KMS-11 (cell line): ENCODE results near the gene TSGA10IP.

Experiments used
- H2AFZ ChIP-seq: fragments of 200-600 bp; sonication (generic); 2 replicates; pipeline ENCODE4 v1.6.1; 2016; ENCODE audit warnings: antibody characterized with exemption, mixed run types, low read depth
- H3K27ac ChIP-seq: fragments of 200-600 bp; sonication (generic); 2 replicates; pipeline ENCODE4 v1.6.1; 2016; ENCODE audit warnings: mild to moderate bottlenecking, mixed run types
- H3K27me3 ChIP-seq: fragments of 200-600 bp; sonication (generic); 2 replicates; pipeline ENCODE4 v1.6.1; 2017; ENCODE audit warnings: mild to moderate bottlenecking, low read depth, mixed run types, moderate library complexity; ENCODE audit not compliant: insufficient read depth
- H3K36me3 ChIP-seq: fragments of 200-600 bp; sonication (generic); 2 replicates; pipeline ENCODE4 v1.6.1; 2017; ENCODE audit warnings: mild to moderate bottlenecking, mixed run types; ENCODE audit not compliant: insufficient read depth
- H3K4me1 ChIP-seq: fragments of 200-600 bp; sonication (generic); 2 replicates; pipeline ENCODE4 v1.6.1; 2016; ENCODE audit warnings: mild to moderate bottlenecking, low read depth, mixed run types; ENCODE audit not compliant: poor library complexity, severe bottlenecking
- H3K4me2 ChIP-seq: fragments of 200-600 bp; sonication (generic); 2 replicates; pipeline ENCODE4 v1.7.0; 2016; ENCODE audit warnings: mild to moderate bottlenecking, mixed run types
- H3K4me3 ChIP-seq: fragments of 200-600 bp; sonication (generic); IDR thresholded peaks from 2 replicates; pipeline ENCODE4 v1.6.1; 2017; ENCODE audit warnings: low read depth, low read length, mixed read lengths; ENCODE audit not compliant: insufficient read depth
- H3K79me2 ChIP-seq: fragments of 200-600 bp; sonication (generic); 2 replicates; pipeline ENCODE4 v1.6.1; 2016; ENCODE audit warnings: low read depth, mixed run types; ENCODE audit not compliant: insufficient read depth
- H3K9ac ChIP-seq: fragments of 200-600 bp; sonication (generic); 2 replicates; pipeline ENCODE4 v1.6.1; 2016; ENCODE audit warnings: mild to moderate bottlenecking, mixed run types
- H4K20me1 ChIP-seq: fragments of 200-600 bp; sonication (generic); 2 replicates; pipeline ENCODE4 v1.6.1; 2016; ENCODE audit warnings: mild to moderate bottlenecking, mixed run types; ENCODE audit not compliant: insufficient read depth
- CTCF ChIP-seq: fragments of 200-600 bp; sonication (generic); conservative IDR thresholded peaks from 2 replicates; pipeline ENCODE4 v1.6.1; 2017; ENCODE audit warnings: low read depth, mild to moderate bottlenecking, antibody characterized with exemption, low read length, moderate library complexity, mixed read lengths

Gene TSGA10IP

GRCh38 chr11:65965986-65966762 lies 20.9 kb downstream of the TSGA10IP start:
- Histone ChIP-seq H2AFZ (no peak overlapping the region), H3K9ac (no peak overlapping the region), H3K27ac (no peak overlapping the region), H3K36me3 (no peaks in the 10 kb centered on the region), H3K4me3 (no peak overlapping the region), H3K4me2 (no peak overlapping the region), H3K27me3 (no peaks in the 10 kb centered on the region), H4K20me1 (0 out of 2 replicates have a peak, but pooled peaks cover 3% of the 10 kb centered on the region), H3K79me2 (peaks cover 25% of the 10 kb centered on the region), H3K4me1 (peaks cover 18% of the 10 kb centered on the region)
- no peak for TF ChIP-seq CTCF

GRCh38 chr11:65967329-65967934 lies 22.2 kb downstream of the TSGA10IP start:
- H3K4me3 ChIP-seq: no peak overlapping the region
- H2AFZ ChIP-seq: no peak overlapping the region
- no peak overlapping the region for H3K9ac ChIP-seq
- 0 out of 2 replicates have a peak, but pooled peaks cover 3% of the 10 kb centered on the region for H4K20me1 ChIP-seq
- TF ChIP-seq CTCF: no peak
- no peak overlapping the region for H3K4me2 ChIP-seq
- H3K79me2 ChIP-seq: peaks cover 20% of the 10 kb centered on the region
- no peak overlapping the region for H3K27ac ChIP-seq
- H3K36me3 ChIP-seq: no peaks in the 10 kb centered on the region
- peaks cover 16% of the 10 kb centered on the region for H3K4me1 ChIP-seq
- H3K27me3 ChIP-seq: no peaks in the 10 kb centered on the region

GRCh38 chr11:65968600-65969482 lies 23.6 kb downstream of the TSGA10IP start:
- Histone ChIP-seq H3K79me2 (peaks cover 6% of the 10 kb centered on the region; the same call in 1 of the 2 replicates), H3K9ac (no peak overlapping the region), H3K27me3 (no peaks in the 10 kb centered on the region), H3K36me3 (no peaks in the 10 kb centered on the region), H3K27ac (no peak overlapping the region), H4K20me1 (no peaks in the 10 kb centered on the region), H3K4me1 (peaks cover 1% of the 10 kb centered on the region), H3K4me3 (no peak overlapping the region), H2AFZ (no peak overlapping the region), H3K4me2 (no peak overlapping the region)
- no peak for TF ChIP-seq CTCF

DNA sequence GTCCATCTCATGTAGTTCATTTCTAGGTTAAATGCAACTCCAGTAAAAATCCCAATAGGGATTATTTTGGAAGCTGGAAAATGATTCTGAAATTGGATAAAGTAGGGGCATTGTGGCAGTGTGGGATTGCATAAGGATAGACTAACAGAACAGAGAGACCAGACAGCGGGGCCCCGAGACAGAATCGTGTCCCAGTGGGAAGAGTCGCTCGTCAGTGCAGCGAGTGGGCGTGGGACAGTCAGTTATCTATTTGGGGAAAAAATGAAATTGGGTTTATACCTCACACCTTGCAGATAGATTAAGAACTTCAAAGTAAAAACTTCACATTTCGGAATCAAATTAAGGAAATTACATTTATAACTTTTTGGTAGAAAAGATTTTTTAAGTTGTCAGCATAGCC lies 26.8 kb downstream of the TSGA10IP start:
- Histone ChIP-seq H3K36me3 (no peaks in the 10 kb centered on the region), H3K4me3 (no peak overlapping the region), H3K9ac (no peak overlapping the region), H4K20me1 (no peaks in the 10 kb centered on the region), H3K4me1 (no peaks in the 10 kb centered on the region), H3K27ac (no peak overlapping the region), H3K4me2 (no peak overlapping the region), H3K27me3 (no peaks in the 10 kb centered on the region), H2AFZ (no peak overlapping the region), H3K79me2 (no peaks in the 10 kb centered on the region)
- no peak for TF ChIP-seq CTCF
